HepG2 (cell line): ENCODE measurements around the gene SYT9. TPM values are rescaled to one million over a fixed set of nuclear protein-coding genes. Genes with fewer than 3 reads are reported as not detected.

Experiments used
- EEA1 ChIP-seq: sonication (generic); formaldehyde crosslinking; IDR thresholded peaks from 2 replicates; pipeline ENCODE4 v1.5.1; 2020; ENCODE audit warnings: mild to moderate bottlenecking, missing genetic modification reagents, borderline replicate concordance
- EED ChIP-seq: sonication (generic); formaldehyde crosslinking; IDR thresholded peaks from 2 replicates; pipeline ENCODE4 v1.5.0; 2020; ENCODE audit warnings: mild to moderate bottlenecking, missing genetic modification reagents
- HDAC1 ChIP-seq: sonication (generic); formaldehyde crosslinking; IDR thresholded peaks from 2 replicates; pipeline ENCODE4 v1.5.1; 2020; ENCODE audit warnings: mild to moderate bottlenecking, missing genetic modification reagents
- IRX3 ChIP-seq: sonication (generic); formaldehyde crosslinking; IDR thresholded peaks from 2 replicates; pipeline ENCODE4 v1.8.1; 2023; ENCODE audit warnings: mild to moderate bottlenecking, low read depth, missing genetic modification reagents, borderline replicate concordance
- JUND ChIP-seq: sonication (generic); formaldehyde crosslinking; IDR thresholded peaks from 2 replicates; pipeline ENCODE4 v1.8.0; 2022; ENCODE audit warnings: mild to moderate bottlenecking, missing genetic modification reagents
- KDM3A ChIP-seq: IDR thresholded peaks from 2 replicates; pipeline ENCODE4 v1.6.1; 2018; ENCODE audit warnings: low read depth, missing compliant biosample characterization
- LCORL ChIP-seq, 2 experiments: fragments of 450-650 bp in 1 of 2; sonication (generic) in 1 of 2; formaldehyde crosslinking in 1 of 2; IDR thresholded peaks; 2 replicates each; pipeline versions ENCODE4 v1.5.0 to v1.6.1; 2017 to 2020; ENCODE audit warnings: antibody characterized with exemption in 1 of 2, missing genetic modification reagents in 1 of 2
- PAX8 ChIP-seq: sonication (generic); formaldehyde crosslinking; IDR thresholded peaks from 2 replicates; pipeline ENCODE4 v1.8.0; 2022; ENCODE audit warnings: mild to moderate bottlenecking, missing genetic modification reagents, borderline replicate concordance
- REPIN1 ChIP-seq: sonication (generic); formaldehyde crosslinking; IDR thresholded peaks from 2 replicates; pipeline ENCODE4 v1.8.0; 2022; ENCODE audit warnings: missing genetic modification reagents, low read depth, mild to moderate bottlenecking, borderline replicate concordance
- SNAPC2 ChIP-seq: sonication (generic); formaldehyde crosslinking; IDR thresholded peaks from 2 replicates; pipeline ENCODE4 v1.8.1; 2022; ENCODE audit warnings: mild to moderate bottlenecking, missing genetic modification reagents
- SOX6 ChIP-seq, 2 experiments: fragments of 450-650 bp in 1 of 2; sonication (generic) in 1 of 2; formaldehyde crosslinking in 1 of 2; IDR thresholded peaks; 2 replicates each; pipeline versions ENCODE4 v1.4.0 to v1.6.1; 2017 to 2020; ENCODE audit warnings: antibody characterized with exemption in 1 of 2, mild to moderate bottlenecking in 1 of 2, missing genetic modification reagents in 1 of 2
- TFDP1 ChIP-seq: IDR thresholded peaks from 2 replicates; pipeline ENCODE4 v1.6.1; 2016; ENCODE audit warnings: missing compliant biosample characterization, missing genetic modification reagents, borderline replicate concordance
- XBP1 ChIP-seq: sonication (generic); formaldehyde crosslinking; IDR thresholded peaks from 2 replicates; pipeline ENCODE4 v1.5.0; 2020; ENCODE audit warnings: missing genetic modification reagents
- ZBTB2 ChIP-seq: sonication (generic); formaldehyde crosslinking; IDR thresholded peaks from 2 replicates; pipeline ENCODE4 v1.8.0; 2022; ENCODE audit warnings: low read depth, missing genetic modification reagents
- ZBTB7B ChIP-seq: sonication (generic); formaldehyde crosslinking; IDR thresholded peaks from 2 replicates; pipeline ENCODE4 v1.4.0; 2020; ENCODE audit warnings: missing genetic modification reagents
- ZNF44 ChIP-seq: sonication (generic); formaldehyde crosslinking; IDR thresholded peaks from 2 replicates; pipeline ENCODE4 v1.5.1; 2020; ENCODE audit warnings: mild to moderate bottlenecking, missing genetic modification reagents
- ZNF557 ChIP-seq: sonication (generic); formaldehyde crosslinking; IDR thresholded peaks from 2 replicates; pipeline ENCODE4 v1.4.0; 2020; ENCODE audit warnings: missing genetic modification reagents
- ZNF687 ChIP-seq: sonication (generic); formaldehyde crosslinking; IDR thresholded peaks from 2 replicates; pipeline ENCODE4 v1.5.1; 2020; ENCODE audit warnings: mild to moderate bottlenecking, missing genetic modification reagents, moderate library complexity
- ZSCAN31 ChIP-seq: sonication (generic); formaldehyde crosslinking; IDR thresholded peaks from 2 replicates; pipeline ENCODE4 v1.5.0; 2020; ENCODE audit warnings: low read depth, mild to moderate bottlenecking, missing genetic modification reagents
- polyA plus RNA-seq, 8 experiments: library from polyadenylated mRNA; depleted of rRNA in 3 of 8; stranded (reverse) in 7 of 8; unstranded in 1 of 8; fragments of >200 nt; fragmentation: Illumina TruSeq in 4 of 8; extraction: Trizol in 4 of 8; gene quantifications; 2 replicates each; pipeline versions ENCODE4 v1.2.1 to v1.2.3, GENCODE V29; 2011 to 2016; ENCODE audit warnings: low read depth in 4 of 8, missing spikeins in 1 of 8, mixed read lengths in 1 of 8; ENCODE audit not compliant: insufficient read depth in 1 of 8
- total RNA-seq, 5 experiments: library from RNA; depleted of rRNA; stranded (reverse); fragments of >200 nt; fragmentation: Illumina TruSeq; extraction: Trizol; gene quantifications; 2 replicates each; pipeline ENCODE4 v1.2.3, GENCODE V29; 2016; ENCODE audit warnings: low read depth in 1 of 5
- TF ChIP-seq, protein P1 (sequence below): sonication (generic); formaldehyde crosslinking; IDR thresholded peaks from 2 replicates; pipeline ENCODE4 v1.5.1; 2020; ENCODE audit warnings: mild to moderate bottlenecking, missing genetic modification reagents, moderate library complexity

SYT9 gene
- total and polyA plus RNA-seq, 2 of the 13 experiments (the other 11 are each of a cell fraction or from before 2014, with no cell fraction given), result not detected

DNA sequence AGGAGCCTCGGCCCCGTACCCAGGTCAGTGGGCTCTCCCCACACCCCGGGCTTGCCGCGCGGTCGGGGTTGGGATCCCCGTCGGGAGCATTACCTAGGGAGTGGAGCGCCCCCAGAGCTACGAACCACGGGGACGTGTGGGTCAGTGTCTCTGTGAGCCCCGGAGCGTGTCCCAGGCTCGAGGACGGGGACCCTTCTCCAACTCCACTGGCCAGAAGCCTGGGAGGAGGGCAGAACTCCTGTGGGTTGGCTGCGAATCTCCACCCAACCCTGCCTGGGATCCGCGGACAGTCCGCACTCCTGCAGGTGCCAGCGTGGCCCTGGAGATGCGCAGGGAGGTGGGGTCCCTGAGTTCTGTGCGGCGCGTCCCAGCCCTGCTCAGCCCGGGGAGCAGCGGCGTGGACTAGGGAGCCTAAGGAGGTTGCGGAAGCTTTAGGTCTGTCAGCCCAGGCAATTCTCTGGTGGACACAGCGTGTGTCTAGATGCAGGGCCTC, 262.4 kb downstream of the SYT9 start (continued):
- TF ChIP-seq, protein P1, sequence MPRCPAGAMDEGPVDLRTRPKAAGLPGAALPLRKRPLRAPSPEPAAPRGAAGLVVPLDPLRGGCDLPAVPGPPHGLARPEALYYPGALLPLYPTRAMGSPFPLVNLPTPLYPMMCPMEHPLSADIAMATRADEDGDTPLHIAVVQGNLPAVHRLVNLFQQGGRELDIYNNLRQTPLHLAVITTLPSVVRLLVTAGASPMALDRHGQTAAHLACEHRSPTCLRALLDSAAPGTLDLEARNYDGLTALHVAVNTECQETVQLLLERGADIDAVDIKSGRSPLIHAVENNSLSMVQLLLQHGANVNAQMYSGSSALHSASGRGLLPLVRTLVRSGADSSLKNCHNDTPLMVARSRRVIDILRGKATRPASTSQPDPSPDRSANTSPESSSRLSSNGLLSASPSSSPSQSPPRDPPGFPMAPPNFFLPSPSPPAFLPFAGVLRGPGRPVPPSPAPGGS (CRISPR knock-in tag), result no peak
- TF ChIP-seq HDAC1, result peak; percentile 72; the same call in 1 of the 2 replicates
- 0 out of 2 replicates have a peak, but pooled peaks have one; percentile 24 for TF ChIP-seq SNAPC2 (CRISPR knock-in tag)
- TF ChIP-seq LCORL (IDR thresholded peaks at IDR 0.05), result no peak
- peak; percentile 49 for TF ChIP-seq LCORL (CRISPR knock-in tag; IDR thresholded peaks at IDR 0.05)
- no peak for TF ChIP-seq ZNF44 (CRISPR knock-in tag)
- no peak for TF ChIP-seq ZNF557 (CRISPR knock-in tag)
- 0 out of 2 replicates have a peak, but pooled peaks have one; percentile 19 for TF ChIP-seq JUND (CRISPR knock-in tag)
- 0 out of 2 replicates have a peak, but pooled peaks have one; percentile 48 for TF ChIP-seq EEA1 (CRISPR knock-in tag)
- 0 out of 2 replicates have a peak, but pooled peaks have one; percentile 69 for TF ChIP-seq PAX8
- TF ChIP-seq ZBTB7B (CRISPR knock-in tag), result 0 out of 2 replicates have a peak, but pooled peaks have one; percentile 19
- peak; percentile 68 for TF ChIP-seq ZNF687 (CRISPR knock-in tag)
- TF ChIP-seq SOX6 (IDR thresholded peaks at IDR 0.05), result no peak
- no peak for TF ChIP-seq SOX6 (CRISPR knock-in tag; IDR thresholded peaks at IDR 0.05)
- TF ChIP-seq REPIN1 (CRISPR knock-in tag), result peak; percentile 29; the same call in 1 of the 2 replicates
- TF ChIP-seq XBP1 (CRISPR knock-in tag), result no peak
- no peak for TF ChIP-seq TFDP1 (CRISPR knock-in tag)
- no peak for TF ChIP-seq ZBTB2 (CRISPR knock-in tag)
- 0 out of 2 replicates have a peak, but pooled peaks have one; percentile 28 for TF ChIP-seq KDM3A (CRISPR knock-in tag)
- 0 out of 2 replicates have a peak, but pooled peaks have one; percentile 54 for TF ChIP-seq IRX3 (CRISPR knock-in tag)
- TF ChIP-seq EED (CRISPR knock-in tag), result peak; percentile 32; the same call in 1 of the 2 replicates
- TF ChIP-seq ZSCAN31 (CRISPR knock-in tag), result peak; percentile 7; the same call in 1 of the 2 replicates
